Measurements from ENCODE around the gene VSIG1.
A peak's percentile ranks its signal among the peaks of the same experiment; 100 is the strongest.

The VSIG1 gene

GRCh38 chrX:108088511-108088910 is 43.6 kb downstream of the VSIG1 start:
- H3K27me3 Mint-ChIP-seq = no peaks in the 10 kb centered on the region
- ATAC-seq (ENCODE audit: low read depth) (no peak), DNase-seq (ENCODE audit: low spot score in 2 of 2) (no peak)
- no peaks in the 10 kb centered on the region for H3K9me3 Mint-ChIP-seq
- H3K27ac Mint-ChIP-seq = no peak overlapping the region
- no peak overlapping the region for H3K4me3 Mint-ChIP-seq
- no peaks in the 10 kb centered on the region for H3K4me1 Mint-ChIP-seq
- peaks cover 4% of the 10 kb centered on the region for H3K36me3 Mint-ChIP-seq

DNA sequence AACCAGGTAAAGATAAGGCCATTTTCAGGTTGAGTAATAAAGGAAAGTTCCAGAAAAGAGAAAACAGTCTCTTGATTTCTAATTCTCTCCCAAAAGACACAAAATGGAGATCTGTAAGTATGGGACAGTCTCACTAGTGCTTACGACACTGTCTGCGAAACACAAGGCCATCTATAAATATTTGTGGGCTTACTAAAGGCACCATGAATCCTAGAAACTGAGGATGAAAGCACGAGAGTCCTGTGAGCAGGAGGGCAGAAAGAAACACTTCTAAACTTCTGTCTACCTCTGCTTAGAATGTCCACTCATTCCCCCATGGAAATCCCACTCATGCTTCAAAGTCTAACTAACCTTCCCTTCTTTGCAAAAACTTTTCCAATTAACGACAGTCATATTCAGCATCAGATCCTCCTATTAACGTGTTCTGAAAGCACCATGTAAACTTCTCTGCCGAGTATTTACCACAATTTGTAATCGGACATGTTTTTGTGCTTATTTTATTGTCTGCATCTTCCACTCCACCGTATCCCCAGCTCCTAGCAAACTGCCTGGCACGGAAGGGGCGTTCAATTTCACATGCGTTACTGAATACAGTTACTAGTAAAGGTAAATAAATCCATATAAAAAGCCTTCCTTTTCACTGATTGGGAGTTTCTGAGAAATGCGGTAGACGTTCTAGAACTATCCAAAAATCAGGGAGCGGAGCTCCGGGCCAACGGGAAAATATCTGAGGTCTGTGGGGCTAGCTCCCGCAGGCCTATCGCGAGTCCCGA is 45.8 kb downstream of the VSIG1 start:
- Mint-ChIP-seq H3K27ac (no peak overlapping the region), H3K36me3 (peaks cover 2% of the 10 kb centered on the region), H3K27me3 (no peaks in the 10 kb centered on the region), H3K9me3 (no peaks in the 10 kb centered on the region), H3K4me3 (no peak overlapping the region), H3K4me1 (no peaks in the 10 kb centered on the region)
- DNase-seq (ENCODE audit: low spot score in 2 of 2) (no peak), ATAC-seq (ENCODE audit: low read depth) (no peak)

DNA sequence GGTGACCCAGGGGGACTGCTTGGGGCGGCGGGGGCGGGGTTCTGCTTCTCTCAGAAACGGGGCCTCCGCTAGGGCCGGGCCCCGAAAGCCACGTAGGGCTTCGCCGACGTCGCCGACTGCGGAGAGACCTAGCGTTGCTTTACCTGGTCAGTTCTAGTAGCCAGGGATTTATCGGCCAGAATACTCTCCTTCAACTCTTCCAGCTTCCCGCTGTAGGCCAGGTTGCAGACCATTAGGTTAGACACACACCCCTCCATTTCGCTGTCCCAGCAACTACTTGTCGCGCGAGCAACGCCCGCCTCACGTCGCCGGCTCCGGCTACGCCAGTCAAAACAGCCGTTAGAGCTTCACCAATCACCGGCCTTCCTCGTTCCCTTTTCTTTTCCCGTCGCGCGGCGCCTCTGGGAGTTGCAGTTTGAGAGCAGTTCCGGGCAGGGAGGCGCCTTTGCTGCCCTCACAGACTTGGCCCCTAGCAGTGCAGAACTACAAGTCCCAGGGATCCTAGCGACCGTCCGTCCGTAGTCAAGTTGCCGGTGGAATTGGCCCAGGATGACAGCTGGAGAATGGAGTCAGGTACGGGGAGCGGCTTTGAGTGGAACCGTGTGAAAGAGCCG is 46.5 kb downstream of the VSIG1 start, which contains the start of the genes ATG4A and PSMD10:
Gene ATG4A (plus strand): TSS at position 515 of the 614 bp plus-strand sequence. CDS start 49 bp downstream, at position 564.
Gene PSMD10 (minus strand): TSS at position 279 of the 614 bp plus-strand sequence. CDS start 22 bp downstream, at position 257.
- H3K27ac Mint-ChIP-seq = no peak within 1 kb of the TSS
- H3K27me3 Mint-ChIP-seq = no peaks in the 10 kb centered on the region
- H3K4me3 Mint-ChIP-seq = no peak within 1 kb of the TSS
- H3K4me1 Mint-ChIP-seq = no peaks in the 10 kb centered on the region
- H3K36me3 Mint-ChIP-seq = peaks cover 2% of the 10 kb centered on the region
- no peaks in the 10 kb centered on the region for H3K9me3 Mint-ChIP-seq
- DNase-seq (ENCODE audit: low spot score in 2 of 2) (peak; percentile 67 to 79), ATAC-seq (ENCODE audit: low read depth) (peak; percentile 93)

DNA sequence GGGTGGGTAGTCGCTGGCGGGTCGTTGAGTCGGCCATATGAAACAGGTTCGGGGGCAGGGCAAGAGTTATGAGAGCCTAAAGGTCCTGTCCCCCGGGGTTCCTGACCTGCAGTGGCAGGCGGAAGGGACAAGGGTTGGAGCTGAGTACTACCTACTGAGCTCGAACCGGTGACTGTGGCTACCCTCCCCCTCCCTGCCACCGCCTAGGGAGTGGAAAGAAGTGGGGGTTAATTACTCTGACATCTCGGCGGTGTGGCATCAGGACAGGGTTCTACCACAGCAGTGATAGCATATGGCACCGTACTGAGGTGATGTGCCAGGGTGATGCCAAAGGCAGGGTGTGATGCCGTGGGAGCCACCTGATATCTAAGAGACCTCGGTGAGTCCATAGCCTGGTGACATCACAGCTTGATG is 47.0 kb downstream of the VSIG1 start:
- DNase-seq (ENCODE audit: low spot score in 2 of 2) = peak in 1 of 2 donors; percentile 1
- H3K27ac Mint-ChIP-seq = no peak overlapping the region
- ATAC-seq (ENCODE audit: low read depth) = peak; percentile 6
- H3K36me3 Mint-ChIP-seq = peaks cover 2% of the 10 kb centered on the region
- no peaks in the 10 kb centered on the region for H3K4me1 Mint-ChIP-seq
- no peaks in the 10 kb centered on the region for H3K27me3 Mint-ChIP-seq
- H3K9me3 Mint-ChIP-seq = no peaks in the 10 kb centered on the region
- H3K4me3 Mint-ChIP-seq = no peak overlapping the region

- H3K36me3 Mint-ChIP-seq = peaks cover 2% of the 10 kb centered on the region
- H3K4me1 Mint-ChIP-seq = no peaks in the 10 kb centered on the region
- no peak overlapping the region for H3K27ac Mint-ChIP-seq
- no peaks in the 10 kb centered on the region for H3K27me3 Mint-ChIP-seq
- ATAC-seq (ENCODE audit: low read depth) (no peak), DNase-seq (ENCODE audit: low spot score in 2 of 2) (no peak)
- no peak overlapping the region for H3K4me3 Mint-ChIP-seq
- H3K9me3 Mint-ChIP-seq = no peaks in the 10 kb centered on the region
Observed at GRCh38 chrX:108097380-108097779, 52.5 kb downstream of the VSIG1 start.

DNA sequence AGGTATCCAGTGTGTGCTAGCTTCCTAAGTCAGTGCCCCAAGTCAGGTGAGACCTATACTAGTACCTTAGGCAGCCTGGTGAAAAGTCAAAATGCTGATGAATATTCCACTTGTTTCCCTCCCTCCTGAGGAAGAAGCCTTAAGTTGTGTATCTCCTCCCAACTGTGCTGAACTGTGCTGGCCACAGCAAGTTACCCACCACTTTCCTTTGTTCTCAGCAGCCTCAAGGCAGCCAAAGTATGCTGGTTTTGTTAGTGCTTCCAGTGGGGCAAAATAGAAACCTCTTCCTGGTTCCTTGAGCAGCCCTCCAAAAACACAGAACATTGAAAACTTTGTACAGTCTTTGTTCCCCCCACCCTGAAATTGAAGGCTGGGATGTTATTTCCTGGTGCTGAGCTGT is 60.6 kb downstream of the VSIG1 start:
- Mint-ChIP-seq H3K27ac (no peak overlapping the region), H3K9me3 (no peaks in the 10 kb centered on the region), H3K4me1 (peaks cover 12% of the 10 kb centered on the region), H3K27me3 (no peaks in the 10 kb centered on the region), H3K36me3 (peaks cover 13% of the 10 kb centered on the region), H3K4me3 (no peak overlapping the region)
- no peak for ATAC-seq (ENCODE audit: low read depth)
- DNase-seq (ENCODE audit: low spot score in 2 of 2) = no peak

DNA sequence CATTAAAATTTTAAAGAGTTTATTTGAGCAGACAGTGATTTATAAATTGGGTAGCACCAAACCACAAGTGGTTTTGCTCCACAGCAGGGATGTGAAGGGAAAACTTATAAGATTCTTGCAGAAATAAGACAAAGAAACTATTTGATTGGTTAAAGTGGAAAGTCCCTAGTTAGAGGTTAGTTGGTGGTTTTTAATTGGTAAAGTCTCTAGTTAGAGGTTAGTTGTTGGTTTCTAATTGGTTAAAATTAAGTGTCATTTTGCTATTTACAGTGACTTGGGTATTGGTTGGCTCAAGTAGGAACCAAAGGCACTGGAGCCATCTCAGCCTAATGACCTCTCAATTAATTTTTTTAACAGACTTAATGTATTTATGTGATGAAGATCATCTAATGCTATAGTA is 69.7 kb downstream of the VSIG1 start:
- H3K4me3 Mint-ChIP-seq = no peak overlapping the region

GRCh38 chrX:108117988-108118387 is 73.1 kb downstream of the VSIG1 start:
- Mint-ChIP-seq H3K36me3 (peaks cover 8% of the 10 kb centered on the region), H3K27ac (no peak overlapping the region), H3K4me1 (peaks cover 3% of the 10 kb centered on the region), H3K9me3 (no peaks in the 10 kb centered on the region), H3K4me3 (no peak overlapping the region), H3K27me3 (no peaks in the 10 kb centered on the region)
- DNase-seq (ENCODE audit: low spot score in 2 of 2) = no peak
- no peak for ATAC-seq (ENCODE audit: low read depth)

More for the DNA sequence above, 69.7 kb downstream of the VSIG1 start:
- Mint-ChIP-seq H3K36me3 (peaks cover 9% of the 10 kb centered on the region), H3K27me3 (no peaks in the 10 kb centered on the region), H3K27ac (no peak overlapping the region), H3K9me3 (no peaks in the 10 kb centered on the region), H3K4me1 (peaks cover 3% of the 10 kb centered on the region)
- DNase-seq (ENCODE audit: low spot score in 2 of 2) (no peak), ATAC-seq (ENCODE audit: low read depth) (no peak)

- no peak for ATAC-seq (ENCODE audit: low read depth)
- Mint-ChIP-seq H3K27me3 (no peaks in the 10 kb centered on the region), H3K36me3 (peaks cover 5% of the 10 kb centered on the region), H3K27ac (no peak overlapping the region), H3K4me1 (peaks cover 5% of the 10 kb centered on the region), H3K4me3 (no peak overlapping the region), H3K9me3 (no peaks in the 10 kb centered on the region)
- no peak for DNase-seq (ENCODE audit: low spot score in 2 of 2)
Observed at GRCh38 chrX:108121291-108121690, 76.4 kb downstream of the VSIG1 start.

DNA sequence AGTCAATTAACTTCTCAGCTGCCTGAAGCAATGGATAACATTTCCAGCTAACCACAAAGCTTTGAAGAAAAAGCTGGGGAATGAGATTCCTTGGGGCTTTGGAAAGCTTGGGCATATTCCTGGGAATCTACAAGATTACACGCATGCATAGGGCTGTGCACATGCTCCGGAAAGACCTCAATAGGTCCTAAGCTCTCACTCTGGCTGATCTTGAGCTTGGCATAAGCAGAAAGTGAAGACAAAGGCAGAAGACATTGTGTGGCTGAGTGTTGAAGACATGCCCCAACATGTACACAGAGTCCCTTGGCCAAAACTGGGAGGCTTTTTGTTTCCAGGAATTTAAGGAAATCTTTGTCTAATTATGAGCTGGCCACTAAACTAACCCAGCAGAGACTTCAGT is 77.9 kb downstream of the VSIG1 start:
- peaks cover 2% of the 10 kb centered on the region for H3K4me1 Mint-ChIP-seq
- H3K4me3 Mint-ChIP-seq = no peak overlapping the region
- H3K9me3 Mint-ChIP-seq = no peaks in the 10 kb centered on the region
- ATAC-seq (ENCODE audit: low read depth) (no peak), DNase-seq (ENCODE audit: low spot score in 2 of 2) (no peak)
- H3K36me3 Mint-ChIP-seq = peaks cover 5% of the 10 kb centered on the region
- no peaks in the 10 kb centered on the region for H3K27me3 Mint-ChIP-seq
- no peak overlapping the region for H3K27ac Mint-ChIP-seq

- Mint-ChIP-seq H3K27me3 (no peaks in the 10 kb centered on the region), H3K36me3 (peaks cover 4% of the 10 kb centered on the region), H3K9me3 (no peaks in the 10 kb centered on the region), H3K4me3 (no peak overlapping the region), H3K27ac (no peak overlapping the region), H3K4me1 (peaks cover 2% of the 10 kb centered on the region)
- DNase-seq (ENCODE audit: low spot score in 2 of 2) (no peak), ATAC-seq (ENCODE audit: low read depth) (no peak)
Observed at GRCh38 chrX:108123591-108124366, 78.9 kb downstream of the VSIG1 start.

DNA sequence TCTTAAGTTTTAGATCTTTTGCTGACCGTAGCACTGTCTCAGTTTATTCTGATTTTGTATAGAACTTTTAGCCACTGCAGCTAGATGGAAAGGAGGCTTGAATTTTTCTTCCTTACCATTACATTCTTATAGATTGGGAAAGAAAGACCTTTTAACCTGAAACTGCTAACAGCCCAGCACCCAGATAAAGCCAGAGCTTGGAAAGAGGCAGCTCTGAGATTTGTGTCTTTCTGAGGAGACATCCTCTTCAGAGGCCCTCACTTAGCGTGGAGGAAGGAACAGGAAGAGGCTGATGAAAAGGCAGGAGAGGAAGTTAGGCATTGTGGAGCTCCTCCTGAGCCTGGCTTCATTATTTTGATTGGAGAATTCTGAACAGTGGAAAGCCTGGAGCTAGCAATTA is 81.8 kb downstream of the VSIG1 start:
- no peaks in the 10 kb centered on the region for H3K27me3 Mint-ChIP-seq
- H3K27ac Mint-ChIP-seq = no peak overlapping the region
- peaks cover 2% of the 10 kb centered on the region for H3K4me1 Mint-ChIP-seq
- H3K4me3 Mint-ChIP-seq = no peak overlapping the region
- no peaks in the 10 kb centered on the region for H3K9me3 Mint-ChIP-seq
- no peak for DNase-seq (ENCODE audit: low spot score in 2 of 2)
- peaks cover 14% of the 10 kb centered on the region for H3K36me3 Mint-ChIP-seq
- ATAC-seq (ENCODE audit: low read depth) = no peak

DNA sequence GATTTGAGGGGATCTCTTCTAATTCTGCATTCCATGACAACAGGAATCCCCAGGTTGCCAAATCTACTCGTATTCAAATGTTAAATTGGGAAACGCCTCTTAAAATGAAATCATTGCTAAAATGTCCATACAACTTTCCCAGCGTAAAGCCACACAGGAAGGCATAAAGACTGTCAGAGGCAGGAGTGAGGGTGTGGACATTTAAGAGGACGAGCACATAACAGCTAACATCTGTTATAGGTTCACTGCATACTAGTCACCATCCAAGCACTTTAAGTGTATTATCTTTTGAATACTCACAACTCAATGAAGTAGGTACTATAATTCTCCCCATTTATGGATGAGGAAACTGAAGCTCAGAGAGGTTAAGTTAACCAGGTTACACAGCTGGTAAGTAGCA is 82.3 kb downstream of the VSIG1 start:
- no peak for DNase-seq (ENCODE audit: low spot score in 2 of 2)
- H3K9me3 Mint-ChIP-seq = no peaks in the 10 kb centered on the region

More for the DNA sequence above, 82.3 kb downstream of the VSIG1 start:
- Mint-ChIP-seq H3K27ac (no peak overlapping the region), H3K4me1 (peaks cover 2% of the 10 kb centered on the region), H3K4me3 (no peak overlapping the region), H3K36me3 (peaks cover 17% of the 10 kb centered on the region), H3K27me3 (no peaks in the 10 kb centered on the region)
- ATAC-seq (ENCODE audit: low read depth) = no peak

All from memory B cell (primary cell).